HG03520 (cell line): ENCODE data around the gene GPC6.

Experiments used
- ATAC-seq: cut with Tn5 transposase; IDR thresholded peaks from one replicate; pipeline ENCODE4 v1.9.1; 2021; ENCODE audit warnings: mild to moderate bottlenecking, moderate library complexity; ENCODE audit not compliant: unreplicated experiment

The GPC6 gene

DNA sequence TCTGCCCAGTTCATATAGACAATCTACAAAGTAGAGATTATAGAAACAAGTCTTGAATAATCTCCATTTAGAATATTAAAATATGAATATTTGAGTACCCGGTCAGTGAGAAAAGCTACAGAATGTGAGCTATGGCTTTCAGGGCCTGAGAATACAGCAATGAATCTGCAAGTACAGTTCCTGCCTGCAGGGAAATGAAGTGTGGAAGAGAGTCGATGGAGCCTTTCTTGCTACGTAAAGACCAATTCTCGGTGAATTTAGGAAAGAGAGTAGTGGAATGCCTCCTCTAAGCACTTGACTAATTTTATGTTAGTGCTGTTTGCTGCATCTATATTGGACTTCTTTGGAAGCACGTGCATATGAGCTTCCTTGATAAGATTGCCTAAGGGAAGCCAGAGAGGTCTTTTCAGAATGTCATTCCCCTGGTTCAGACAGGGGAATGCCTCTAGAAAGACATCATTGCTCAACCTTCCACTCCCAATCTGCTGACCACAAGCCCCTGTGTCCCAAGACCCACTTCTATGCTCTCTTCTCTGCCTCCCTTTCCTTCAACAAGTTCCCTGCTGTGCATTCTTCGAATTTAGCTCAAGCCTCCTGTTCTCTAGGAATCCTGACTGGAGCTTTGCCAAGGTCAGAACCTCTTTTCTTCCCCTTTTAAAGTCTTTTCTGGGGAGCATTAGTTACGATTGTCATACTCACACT, 41.9 kb downstream of the GPC6 start:
- ATAC-seq, result no peak

DNA sequence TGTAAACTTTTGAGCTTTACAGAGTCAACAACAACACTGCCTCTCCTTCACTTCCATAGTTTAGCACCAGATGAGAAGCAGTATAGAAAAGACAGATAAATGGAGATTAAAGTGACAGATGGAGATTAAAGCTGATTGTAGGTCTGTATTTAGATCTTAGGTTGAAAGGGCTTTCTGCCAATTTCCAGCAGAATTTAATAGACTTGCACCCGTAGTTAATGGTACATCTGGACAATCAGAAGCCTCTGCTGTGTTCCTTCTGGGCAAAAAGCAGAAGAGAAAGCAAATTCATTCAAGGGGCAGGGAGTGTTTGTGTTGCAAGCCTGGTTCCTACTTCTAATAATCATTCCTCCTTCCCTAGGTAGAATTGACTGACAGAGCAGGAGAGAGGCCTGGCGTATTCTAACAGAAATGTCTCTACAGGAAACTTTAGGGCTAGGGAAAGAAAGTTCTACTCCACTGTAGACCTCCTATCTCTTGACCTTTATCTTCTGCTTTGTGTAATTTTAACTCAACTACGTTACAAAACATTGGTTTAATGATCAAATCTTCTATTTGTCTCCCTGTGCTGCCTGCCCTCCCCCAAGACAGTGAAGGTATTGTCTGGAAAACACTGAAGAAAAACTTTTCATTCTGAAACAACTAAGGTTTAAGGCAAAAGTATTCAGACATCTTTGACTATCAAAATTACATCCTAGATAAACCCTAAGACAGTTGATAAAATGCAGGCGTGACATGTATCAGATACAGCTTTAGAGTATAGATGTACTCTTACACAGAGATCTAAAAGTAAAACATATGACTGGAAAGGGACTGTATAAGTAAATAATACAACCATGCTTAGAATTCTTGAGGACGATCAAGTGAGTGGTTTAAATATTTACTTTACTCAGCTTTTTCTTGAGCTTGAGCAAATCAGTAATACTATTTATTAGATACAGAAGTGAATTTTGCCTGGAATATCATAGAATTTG, 44.4 kb downstream of the GPC6 start:
- no peak for ATAC-seq

DNA sequence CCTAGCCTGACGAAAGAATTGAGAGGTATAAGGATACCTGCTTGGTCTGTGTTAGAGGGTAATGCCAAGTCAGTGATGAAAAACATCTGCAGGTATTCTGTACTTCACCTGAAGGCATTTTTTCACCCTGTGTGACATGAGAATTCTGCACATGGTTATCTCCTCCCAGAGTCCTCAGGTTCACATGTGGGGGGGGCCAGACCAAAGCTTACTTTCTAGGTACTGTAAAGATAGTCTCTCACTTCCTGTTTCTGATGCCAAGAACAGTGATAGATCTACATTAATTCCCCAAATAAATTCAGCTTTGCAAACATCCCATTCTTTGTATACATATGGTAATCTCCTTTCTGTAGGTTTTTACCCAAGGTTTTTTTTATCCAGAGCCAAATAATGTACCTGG, 53.4 kb downstream of the GPC6 start:
- ATAC-seq, result no peak

DNA sequence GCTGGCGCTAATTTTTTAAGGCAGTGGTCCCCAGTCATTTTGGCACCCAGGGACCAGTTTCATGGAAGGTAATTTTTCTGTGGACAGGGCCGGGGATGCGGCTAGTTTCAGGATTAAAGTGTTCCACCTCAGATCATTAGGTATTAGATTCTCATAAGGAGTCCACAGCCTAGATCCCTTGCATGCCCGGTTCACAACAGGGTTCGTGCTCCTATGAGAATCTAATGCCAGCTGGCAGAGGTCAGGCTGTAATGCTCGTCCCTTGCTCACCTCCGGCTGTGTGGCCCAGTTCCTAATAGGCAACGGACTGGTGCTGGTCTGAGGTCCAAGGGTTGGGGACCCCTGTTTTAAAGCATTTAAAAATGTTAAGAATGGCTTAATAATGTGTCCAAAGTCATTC, 54.1 kb downstream of the GPC6 start:
- ATAC-seq, result no peak

DNA sequence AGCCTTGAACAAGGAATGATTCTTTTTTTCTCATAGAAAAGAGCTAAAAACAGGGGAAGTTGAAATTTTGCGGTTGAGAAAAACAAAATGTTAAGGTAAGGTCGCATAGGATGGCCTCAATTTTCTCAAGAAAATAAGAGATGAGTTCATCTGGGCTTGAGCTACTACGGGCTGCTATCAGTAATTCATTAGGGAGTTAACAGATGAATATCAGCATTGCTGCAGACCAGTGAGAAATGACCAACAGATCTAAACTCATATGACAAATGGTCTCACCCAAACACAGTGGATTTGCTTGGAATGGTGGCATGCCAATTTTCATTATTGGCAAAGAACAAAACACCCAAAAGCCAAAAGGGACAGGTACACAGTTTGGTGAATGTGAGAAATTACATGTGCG, 56.6 kb downstream of the GPC6 start:
- ATAC-seq, result no peak

DNA sequence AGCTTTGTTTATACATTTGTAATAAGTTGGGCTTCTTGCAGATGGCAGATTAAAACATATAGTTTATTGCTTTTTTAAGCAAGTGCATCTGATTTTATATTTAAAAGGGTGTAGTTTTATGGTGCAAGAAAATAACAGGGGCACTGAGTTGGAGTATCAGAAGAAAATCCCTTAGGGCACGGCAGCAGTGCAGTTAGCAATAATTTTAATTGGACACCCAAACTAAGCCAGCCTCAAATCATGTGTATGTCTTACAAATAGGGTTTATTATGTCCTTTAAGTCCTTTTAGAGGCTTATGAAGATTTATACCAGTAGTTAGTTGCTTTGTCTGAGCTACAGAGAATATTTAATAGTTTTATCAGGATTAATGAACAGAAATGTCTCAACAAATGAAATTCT, 57.5 kb downstream of the GPC6 start:
- no peak for ATAC-seq

DNA sequence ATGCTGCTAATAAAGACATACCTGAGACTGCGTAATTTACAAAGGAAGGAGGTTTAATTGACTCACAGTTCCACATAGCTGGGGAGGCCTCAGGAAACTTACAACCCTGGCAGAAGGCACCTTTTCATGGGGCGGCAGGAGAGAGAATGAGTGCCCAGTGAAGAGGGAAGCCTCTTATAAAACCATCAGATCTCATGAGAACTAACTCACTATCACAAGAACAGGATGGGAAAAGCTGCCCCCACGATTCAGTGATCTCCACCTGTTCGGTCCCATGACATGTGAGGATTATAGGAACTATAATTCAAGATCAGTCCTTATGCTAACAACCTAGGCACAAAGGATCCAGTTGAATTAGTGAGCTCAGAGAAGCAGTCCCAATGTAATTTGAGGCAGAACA, 59.4 kb downstream of the GPC6 start:
- no peak for ATAC-seq

DNA sequence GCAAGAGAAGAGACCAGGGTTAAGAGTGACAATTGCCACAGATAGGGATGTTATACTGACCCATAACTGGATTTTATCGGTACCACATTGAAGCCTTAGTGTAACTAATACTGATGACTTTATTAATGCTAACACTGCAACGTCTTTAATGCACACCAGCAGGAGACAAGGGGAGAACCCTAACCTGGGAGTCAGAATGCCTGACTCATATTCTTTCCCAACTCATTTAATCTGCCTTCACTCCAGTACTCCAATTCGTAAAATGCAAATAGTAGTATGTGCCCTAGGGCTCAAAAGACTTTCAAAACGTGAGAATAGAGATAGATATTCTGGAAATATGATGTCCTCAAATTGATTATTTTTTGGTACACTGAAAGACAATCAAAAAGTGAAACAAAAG, 62.4 kb downstream of the GPC6 start:
- no peak for ATAC-seq

DNA sequence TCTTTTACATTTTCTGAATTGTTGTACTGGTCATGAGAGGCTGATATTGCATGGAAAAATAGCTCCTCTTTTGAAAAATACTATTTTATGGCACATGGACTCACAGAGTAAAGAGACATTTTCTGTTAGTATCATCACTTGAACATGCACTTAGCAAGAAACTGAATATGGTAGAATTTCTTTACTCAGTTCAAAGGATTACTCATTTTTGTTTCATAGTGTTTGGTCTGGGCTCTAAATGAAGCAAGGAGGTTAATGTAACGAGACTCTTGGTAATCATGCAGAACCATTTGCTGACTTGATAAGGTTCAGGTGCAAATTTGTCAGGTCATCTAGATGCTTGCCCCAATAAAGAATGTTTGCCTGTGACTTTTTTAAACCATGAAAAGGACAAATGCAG, 63.2 kb downstream of the GPC6 start:
- ATAC-seq, result no peak

DNA sequence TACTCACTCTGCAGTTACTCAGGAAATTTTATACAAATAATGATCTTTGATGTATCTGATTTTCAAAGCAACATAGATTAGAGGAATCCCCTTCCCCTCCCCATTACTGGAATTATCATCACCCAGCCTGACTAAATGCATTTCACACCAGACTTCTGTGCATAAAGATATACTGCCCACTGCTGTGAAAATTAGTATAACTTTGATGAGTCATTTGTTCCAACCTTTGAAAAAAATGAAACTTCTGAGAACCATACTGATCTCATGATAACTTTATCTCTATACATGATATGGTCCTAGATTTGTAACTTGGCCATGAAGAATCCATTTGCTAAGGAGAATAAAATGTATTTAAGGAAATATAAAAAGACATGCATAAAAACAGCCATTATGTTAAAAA, 63.9 kb downstream of the GPC6 start:
- no peak for ATAC-seq

DNA sequence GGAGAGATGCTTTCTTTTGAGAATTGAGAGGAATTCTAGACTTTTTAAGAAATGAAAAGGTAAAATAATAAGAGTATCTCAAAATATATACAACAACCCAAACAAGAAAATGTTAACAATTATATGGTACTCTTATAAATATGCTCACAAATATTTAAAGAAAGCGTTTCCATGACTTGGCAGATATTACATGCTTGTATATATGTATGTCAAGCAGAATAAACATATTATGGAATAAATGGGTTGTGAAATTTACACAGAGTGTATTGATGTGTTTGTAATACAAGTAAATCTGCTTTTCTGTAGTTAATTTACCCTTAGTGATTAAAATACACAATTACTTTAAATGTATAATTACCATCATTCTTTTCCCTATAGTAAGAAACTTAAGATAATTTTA, 65.8 kb downstream of the GPC6 start:
- ATAC-seq, result no peak

DNA sequence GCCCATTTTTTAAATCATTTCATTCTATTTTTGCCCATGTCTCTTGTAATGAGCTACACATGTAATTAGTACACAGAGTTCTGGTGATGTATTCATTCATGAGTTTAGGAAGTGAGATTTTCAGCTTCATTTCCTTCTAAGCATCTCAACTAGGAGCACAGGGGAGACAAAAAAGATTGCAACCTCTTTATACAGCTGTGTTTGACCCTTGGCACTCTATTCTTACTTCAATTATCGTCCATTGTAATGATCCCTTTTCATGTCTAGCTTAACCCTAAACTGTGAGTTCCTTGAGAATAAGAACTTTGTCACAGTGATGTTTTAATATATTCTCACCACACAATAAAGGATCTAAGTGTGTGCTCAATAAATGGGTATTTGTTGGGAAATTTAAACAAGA, 67.1 kb downstream of the GPC6 start:
- ATAC-seq, result no peak

DNA sequence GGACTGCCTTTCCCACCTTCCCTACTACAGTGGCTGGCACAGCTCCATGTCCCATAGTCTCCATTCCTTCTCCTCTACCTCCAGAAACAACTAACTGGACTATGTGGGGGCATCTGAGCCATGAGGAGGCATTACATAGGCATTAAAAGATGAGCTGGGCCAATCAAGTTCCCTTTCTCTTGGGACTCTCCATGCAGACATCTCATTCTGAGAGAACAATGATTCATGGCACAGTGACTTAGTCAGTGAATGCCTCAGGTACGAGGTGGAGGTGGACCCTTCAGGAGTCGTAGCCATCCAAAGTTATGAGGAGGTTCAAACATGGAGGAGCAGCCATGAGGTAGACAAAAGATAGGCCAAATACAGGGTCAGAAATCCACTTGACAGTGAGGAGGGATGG, 70.0 kb downstream of the GPC6 start:
- ATAC-seq, result no peak

DNA sequence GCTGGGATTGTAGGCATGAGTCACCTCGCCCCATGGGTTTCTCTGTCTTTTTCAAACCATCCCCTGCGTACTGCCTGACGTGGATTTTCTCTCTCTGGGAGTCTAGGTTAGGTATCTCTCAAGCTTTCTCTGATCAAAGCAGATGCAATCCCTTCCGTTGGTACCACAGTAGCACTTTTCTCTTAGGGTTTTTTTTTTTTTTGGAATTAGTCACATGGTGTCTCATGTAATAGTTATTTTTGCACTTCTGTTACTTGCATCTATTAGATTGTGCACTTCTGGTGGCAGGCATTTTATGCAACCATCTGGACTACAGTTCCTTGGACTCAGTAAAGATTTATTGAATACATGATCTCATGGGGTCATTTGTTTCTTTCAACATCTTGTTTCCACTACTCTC, 72.1 kb downstream of the GPC6 start:
- ATAC-seq, result no peak

DNA sequence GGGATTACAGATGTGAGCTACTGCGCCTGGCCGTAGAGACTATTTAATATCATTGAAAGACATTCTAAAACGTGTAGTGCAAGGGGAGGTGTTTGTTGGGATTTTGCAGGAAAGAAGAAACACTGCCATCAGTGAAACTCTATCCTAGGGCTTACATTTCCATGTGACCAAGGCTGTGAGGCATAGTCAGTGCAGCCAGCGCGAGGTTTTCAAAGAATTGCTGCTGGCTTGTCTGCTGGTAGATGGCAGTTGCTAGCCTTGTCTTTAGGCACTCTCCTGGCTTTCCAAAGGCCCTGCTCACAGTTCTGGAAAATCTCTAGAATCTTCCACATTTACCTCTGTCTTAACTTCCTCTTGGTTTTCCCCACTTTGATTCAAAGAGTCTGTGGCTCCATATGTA, 77.5 kb downstream of the GPC6 start:
- no peak for ATAC-seq

DNA sequence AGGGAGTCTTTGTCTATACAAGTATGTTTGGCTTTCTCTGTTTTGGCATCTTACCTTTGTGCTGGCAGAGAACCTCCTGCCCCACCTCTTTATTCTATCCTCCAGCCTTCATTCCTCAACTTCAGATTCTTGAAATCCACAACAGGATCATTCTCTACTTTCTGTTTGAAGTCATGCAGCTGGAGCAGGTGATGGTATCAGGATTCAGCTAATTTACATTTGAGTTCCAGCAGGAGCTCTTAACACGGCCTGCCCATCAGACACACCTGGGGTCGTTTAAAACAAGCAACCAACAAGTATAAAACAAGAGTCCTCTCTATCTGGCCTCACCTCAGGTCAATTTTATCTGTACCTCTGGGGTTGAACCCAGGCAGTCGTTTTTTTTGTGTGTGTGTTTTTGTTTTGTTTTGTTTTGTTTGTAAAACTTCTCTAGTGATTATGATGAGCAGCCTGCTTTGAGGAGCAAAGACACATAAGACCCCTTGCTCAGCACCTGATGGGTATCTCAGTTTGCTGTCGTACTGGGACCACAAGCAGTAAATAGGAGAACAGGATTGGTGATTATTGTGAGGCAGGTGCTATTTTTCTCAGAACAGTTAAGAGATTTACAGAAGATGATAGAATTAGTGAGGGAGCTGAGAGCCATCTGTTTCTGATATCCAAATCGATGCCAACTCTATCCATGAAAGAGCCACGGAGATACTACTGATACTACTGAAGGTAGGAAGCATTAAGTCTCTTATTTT, 78.4 kb downstream of the GPC6 start:
- no peak for ATAC-seq

DNA sequence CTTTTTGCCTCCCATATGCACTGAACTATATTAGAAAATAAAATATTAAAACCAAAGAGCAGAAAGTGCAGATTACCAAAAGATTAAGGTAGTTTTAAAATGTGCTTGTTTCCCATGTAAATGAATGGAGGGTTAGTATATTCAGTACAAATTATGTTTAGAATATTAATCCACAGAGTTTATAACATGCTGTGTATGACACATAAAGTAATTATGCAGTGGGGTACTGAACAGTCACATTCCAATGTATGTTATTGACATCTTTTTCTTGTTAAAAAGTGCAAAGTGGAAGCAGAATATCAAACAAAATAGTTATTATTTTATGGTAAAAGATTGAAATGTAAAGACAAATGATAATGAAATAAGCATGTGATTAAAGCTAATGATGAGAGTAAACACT, 79.3 kb downstream of the GPC6 start:
- ATAC-seq, result no peak

DNA sequence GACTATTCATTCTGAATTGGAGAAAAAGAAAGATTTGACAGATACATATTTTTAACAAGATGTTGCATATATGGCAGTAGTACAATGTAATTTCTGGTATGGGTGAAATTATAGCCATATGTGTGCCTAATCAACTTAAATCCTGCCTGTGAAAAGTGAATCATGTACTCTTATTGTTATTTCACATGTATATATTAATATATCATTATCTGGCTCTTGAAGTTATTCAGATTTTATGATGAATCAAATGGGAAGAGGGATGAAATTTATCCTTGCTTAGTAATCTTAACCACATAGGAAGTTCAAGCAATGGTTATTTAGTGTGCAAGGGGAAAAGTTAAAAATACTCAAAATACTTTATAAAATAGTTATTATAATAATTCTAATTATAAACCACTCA, 80.5 kb downstream of the GPC6 start:
- no peak for ATAC-seq

DNA sequence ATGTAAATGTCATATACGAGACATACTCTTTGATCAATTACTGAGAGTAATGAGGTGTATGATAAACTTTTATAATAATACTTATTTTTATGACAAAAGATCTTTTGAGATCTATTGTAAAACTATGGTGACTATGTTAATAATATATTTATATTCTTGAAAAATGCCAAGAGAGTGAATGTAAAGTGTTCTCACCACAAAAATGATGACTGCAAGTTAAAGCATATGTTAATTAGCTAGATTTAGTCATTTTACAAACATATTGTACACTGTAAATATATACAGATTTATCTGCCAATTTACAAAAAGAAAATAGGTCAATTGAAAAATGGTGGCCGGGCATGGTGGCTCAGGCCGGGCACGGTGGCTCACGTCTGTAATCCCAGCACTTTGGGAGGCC, 81.0 kb downstream of the GPC6 start:
- no peak for ATAC-seq

DNA sequence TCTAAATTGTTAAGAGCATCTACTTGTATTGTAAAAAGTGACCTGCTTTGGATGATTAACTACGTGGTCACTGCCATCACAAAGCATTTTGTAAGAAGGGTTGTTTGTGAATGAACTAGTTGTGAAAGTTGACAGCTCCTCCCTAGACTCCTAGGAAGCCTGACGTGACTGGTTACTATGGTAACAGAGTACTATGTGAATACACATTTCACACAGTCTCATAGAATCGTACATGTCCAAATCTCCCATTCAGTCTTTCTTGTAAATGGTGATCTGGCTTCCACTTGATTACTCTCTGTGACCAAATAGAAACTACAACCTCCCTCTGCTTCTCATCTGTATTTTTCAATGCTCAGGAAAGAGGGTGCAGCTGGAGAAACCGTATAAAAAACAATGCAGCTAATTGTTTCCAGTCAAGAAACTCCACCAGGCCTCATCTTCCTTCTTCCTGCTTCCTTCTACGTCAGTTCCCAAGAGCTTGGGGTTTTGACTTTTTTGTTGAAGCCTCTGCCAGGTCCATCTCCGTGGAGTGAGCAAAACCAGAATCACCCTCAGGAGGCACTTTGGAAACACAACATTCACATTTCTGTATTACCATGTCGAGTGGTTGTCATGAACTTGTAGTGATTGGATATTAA, 83.4 kb downstream of the GPC6 start:
- no peak for ATAC-seq

DNA sequence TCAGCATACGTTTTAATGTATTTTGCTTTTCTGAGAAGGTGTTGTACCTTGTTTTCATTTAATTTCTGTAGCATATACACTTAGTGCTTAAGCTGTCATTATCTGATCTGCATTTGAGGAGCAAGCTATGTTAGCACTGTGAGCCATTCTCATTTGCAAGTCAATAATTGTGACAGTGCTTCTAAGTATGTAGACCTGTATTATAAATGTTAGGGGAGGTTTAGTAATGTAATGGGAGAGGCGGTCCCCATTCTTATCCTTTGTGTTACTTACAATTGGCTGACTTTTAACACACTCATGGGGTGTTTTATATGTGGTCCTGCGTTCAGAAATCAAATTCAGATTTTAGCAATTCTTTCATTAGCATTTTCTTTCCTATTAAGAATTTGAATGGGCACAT, 90.2 kb downstream of the GPC6 start:
- ATAC-seq, result no peak
